ENCODE data around the gene IL13RA1.
"Not testable (repeated sequence)": the region's sequence is repeated elsewhere in the genome, so short reads cannot be mapped to it uniquely, and the experiment has no call there.

Gene IL13RA1

GRCh38 chrX:118726887-118727685 is at the start of gene IL13RA1:
Gene IL13RA1, plus strand, starts transcription at chrX:118727606. Its CDS starts 33 bp downstream, at chrX:118727639.
- peak within 1 kb of the TSS; percentile 62 for H3K4me3 ChIP-seq (ENCODE audit: low read depth, low read length)
- DNase-seq (ENCODE audit: low read depth): peak; percentile 48

- no peak for DNase-seq (ENCODE audit: low read depth)
Measured at GRCh38 chrX:118679290-118679689, 48.1 kb upstream of the IL13RA1 start.

DNA sequence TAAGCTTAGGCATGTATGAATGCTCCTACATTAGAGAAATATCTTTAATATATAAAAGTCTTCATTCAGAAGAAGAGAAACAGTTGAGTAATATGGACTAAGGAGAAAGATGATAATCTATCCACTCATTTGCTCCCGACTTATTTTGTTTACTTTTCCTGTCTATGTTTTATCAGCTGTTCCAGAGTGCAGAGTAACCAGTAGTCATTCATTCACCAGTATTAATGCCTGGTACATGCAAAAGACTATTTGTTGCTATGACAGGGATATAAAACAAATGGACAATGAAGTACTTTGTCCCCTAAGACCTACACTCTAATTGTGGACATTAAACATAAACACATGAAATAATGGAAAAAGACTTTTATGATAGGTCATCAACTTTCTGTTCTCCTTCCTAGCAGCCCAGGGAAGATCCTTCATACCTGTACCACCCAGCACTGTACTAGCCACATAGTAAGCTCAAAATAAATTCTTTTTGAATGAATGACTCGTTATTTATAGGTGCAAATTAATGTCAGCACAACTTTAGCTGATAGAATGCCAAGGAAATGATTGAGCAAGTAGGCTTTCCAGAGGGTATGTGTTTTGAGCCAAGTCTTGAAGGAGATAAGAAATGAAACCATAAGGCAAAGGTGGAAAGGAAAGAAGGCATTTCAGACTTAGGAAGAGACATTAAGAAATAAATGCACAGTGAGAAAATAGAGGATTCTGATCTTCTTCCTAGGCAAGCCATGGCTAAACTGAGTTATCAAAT is 45.0 kb upstream of the IL13RA1 start:
- DNase-seq (ENCODE audit: low read depth): no peak
- H3K4me3 ChIP-seq (ENCODE audit: low read depth, low read length): no peak overlapping the region

More at GRCh38 chrX:118679290-118679689, 48.1 kb upstream of the IL13RA1 start:
- H3K4me3 ChIP-seq (ENCODE audit: low read depth, low read length): no peak overlapping the region

DNA sequence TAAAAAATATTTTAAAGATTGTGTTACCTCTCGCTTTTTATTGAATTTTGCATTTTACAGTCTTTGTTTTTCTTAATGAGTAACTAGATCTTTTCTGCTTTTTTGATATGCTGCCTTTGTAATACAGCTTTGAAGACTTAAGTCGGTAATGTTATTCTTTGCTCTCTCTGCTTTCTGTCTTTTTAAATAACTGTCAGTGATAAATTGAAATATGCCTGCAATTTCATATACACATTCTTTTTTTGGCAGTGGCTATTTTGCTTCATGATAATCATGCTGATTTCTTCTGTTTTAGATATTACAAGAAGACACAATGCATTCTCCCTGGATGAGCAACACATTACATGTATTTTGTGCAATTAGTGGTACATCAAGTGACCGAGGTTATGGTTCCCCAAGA is 42.0 kb upstream of the IL13RA1 start:
- no peak for DNase-seq (ENCODE audit: low read depth)
- H3K4me3 ChIP-seq (ENCODE audit: low read depth, low read length): no peak overlapping the region

DNA sequence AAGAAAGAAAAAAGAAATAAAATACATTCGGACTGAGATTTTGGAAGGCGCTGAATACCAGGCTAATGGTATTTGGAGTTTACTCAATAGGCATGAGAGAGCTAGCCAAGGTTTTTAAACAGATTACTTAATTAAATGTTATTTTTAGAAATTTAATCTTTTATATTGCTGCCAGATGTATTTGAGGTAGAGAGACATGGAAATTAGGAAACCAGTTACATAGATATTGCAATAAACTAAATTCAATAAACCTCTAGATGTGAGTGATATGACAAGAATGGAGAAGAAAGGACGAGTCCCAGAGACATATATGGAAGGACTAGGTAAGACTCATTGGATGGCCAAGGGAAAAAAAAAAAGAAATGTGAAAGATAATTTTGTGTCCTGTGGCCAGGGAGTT is 38.5 kb upstream of the IL13RA1 start:
- DNase-seq (ENCODE audit: low read depth): no peak
- no peak overlapping the region for H3K4me3 ChIP-seq (ENCODE audit: low read depth, low read length)

DNA sequence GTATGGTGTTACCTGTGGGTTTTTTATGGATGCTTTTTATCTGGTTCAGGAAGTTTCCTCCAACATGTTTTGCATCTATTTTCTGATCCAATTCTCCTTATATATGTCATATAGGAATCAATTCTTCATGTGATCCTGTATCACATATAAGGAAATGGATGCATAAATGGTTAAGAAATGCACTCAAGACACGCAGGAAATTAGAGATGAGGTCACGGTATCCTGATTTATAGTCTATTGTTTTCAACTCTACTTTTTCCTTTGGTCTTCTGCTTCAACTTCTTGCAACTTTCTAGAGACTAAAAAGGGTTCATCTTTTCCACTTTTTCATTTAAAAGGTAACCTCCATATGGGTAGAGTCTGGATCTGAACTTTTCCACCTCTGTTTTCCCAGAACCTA is 33.6 kb upstream of the IL13RA1 start:
- no peak overlapping the region for H3K4me3 ChIP-seq (ENCODE audit: low read depth, low read length)

GRCh38 chrX:118694638-118695037 is 32.8 kb upstream of the IL13RA1 start:
- DNase-seq (ENCODE audit: low read depth): no peak
- no peak overlapping the region for H3K4me3 ChIP-seq (ENCODE audit: low read depth, low read length)

More for the DNA sequence above, 33.6 kb upstream of the IL13RA1 start:
- DNase-seq (ENCODE audit: low read depth): no peak

DNA sequence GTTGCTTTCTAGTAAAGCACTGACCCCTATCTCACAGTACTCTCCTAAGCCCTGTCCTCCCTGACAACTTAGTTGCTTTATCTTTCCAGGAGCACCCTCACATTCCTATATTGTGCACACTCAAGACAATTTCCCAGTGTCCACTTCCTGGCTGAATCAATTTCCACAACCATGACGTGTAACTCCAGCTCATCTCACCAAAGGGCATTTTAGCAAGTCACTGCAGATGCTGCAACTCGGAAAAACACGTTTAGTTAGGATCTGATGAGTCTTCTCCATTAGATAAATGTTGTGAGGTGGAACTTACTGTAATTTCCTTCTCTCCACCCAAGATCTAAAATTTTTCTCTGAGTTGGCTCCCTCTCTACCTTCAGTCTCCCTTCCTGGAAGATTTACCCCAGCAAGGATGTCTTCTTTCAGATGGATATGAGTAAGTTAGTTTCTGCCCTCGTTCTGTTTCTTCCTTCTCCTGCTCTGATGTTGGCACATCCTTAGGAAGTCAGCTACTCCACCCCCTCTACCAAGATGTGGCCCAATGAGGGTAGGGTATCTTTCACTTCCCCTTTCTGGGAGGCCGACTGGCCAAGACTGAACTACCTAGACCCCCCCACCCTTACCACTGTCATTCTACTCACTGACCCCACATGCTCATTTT is 28.8 kb upstream of the IL13RA1 start:
- H3K4me3 ChIP-seq (ENCODE audit: low read depth, low read length): no peak overlapping the region

DNA sequence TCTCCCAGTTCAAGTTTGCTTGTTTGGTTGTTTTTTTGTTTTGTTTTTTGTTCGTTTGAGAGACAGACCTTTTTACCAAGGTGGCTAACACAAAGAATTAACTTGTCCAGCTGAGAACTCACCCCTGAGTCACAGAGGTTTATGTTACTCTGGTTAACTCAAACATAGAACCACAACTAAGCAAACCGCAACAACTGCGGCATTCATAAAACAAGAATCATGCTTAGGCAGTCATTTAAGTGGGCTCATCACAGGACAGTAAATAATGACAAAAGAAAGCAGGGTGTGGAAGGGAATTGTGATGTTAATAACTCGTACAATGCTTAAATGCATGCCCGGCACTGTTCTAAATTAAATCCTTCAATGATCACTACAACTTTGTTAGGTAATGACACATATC is 24.7 kb upstream of the IL13RA1 start:
- no peak for DNase-seq (ENCODE audit: low read depth)
- no peak overlapping the region for H3K4me3 ChIP-seq (ENCODE audit: low read depth, low read length)

More for the DNA sequence above, 28.8 kb upstream of the IL13RA1 start:
- DNase-seq (ENCODE audit: low read depth): no peak

GRCh38 chrX:118706681-118707080 is 20.7 kb upstream of the IL13RA1 start:
- DNase-seq (ENCODE audit: low read depth): no peak
- no peak overlapping the region for H3K4me3 ChIP-seq (ENCODE audit: low read depth, low read length)

GRCh38 chrX:118714521-118714920 is 12.9 kb upstream of the IL13RA1 start:
- DNase-seq (ENCODE audit: low read depth): no peak
- H3K4me3 ChIP-seq (ENCODE audit: low read depth, low read length): no peak overlapping the region

GRCh38 chrX:118715917-118716316 is 11.5 kb upstream of the IL13RA1 start:
- H3K4me3 ChIP-seq (ENCODE audit: low read depth, low read length); DNase-seq (ENCODE audit: low read depth): not testable (repeated sequence)

GRCh38 chrX:118716833-118717232 is 10.6 kb upstream of the IL13RA1 start:
- H3K4me3 ChIP-seq (ENCODE audit: low read depth, low read length); DNase-seq (ENCODE audit: low read depth): not testable (repeated sequence)

DNA sequence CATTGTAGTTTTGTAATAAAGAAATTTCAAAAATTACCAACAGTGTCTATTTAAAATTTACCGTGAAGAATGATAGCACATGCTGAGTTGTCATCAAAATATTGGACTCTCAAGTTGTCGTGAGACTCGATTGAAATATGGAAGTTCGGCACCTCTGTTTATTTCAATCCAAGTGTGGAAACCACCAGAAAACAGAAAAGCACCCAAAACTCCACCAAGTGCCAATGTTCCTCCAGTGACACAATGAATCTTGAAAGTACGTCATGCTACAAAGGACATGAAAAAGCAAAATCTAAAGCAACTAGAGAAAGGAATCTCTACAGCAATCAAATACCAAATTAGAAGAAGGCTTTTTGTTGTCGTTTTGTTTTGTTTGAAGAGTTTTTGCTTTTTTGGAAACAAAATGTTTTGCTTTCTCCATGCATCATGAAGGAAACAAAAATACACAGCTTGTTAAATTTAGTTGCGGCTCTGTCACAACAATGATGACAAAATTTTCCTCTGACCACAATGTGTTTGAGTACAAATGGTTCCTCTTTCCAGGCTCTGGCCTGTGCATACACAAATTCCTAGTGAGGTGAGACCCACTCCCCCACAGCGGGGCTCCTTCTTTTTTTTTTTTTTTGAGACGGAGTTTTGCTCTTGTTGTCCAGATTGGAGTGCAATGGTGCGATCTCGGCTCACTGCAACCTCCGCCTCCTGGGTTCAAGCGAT is 9.6 kb upstream of the IL13RA1 start:
- no peak overlapping the region for H3K4me3 ChIP-seq (ENCODE audit: low read depth, low read length)
- no peak for DNase-seq (ENCODE audit: low read depth)

DNA sequence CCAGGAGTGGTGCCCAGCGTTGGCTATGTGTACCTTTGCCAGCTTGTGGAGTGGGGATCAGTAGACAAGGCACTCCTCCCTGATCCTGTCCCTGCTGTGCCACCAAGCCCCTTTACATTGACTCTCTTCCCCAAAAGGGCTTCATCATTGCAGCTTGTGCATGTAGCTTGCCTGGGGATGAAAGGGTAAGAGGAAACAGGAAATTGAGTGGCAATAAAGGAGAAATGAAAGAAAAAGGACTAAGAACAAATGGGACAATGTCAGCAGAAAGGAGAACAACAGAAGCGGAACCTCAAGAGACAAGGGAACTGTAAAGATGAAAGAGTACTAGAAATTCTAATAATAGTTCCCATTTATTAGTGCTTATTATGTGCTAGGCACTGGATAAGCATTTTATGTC is 8.7 kb upstream of the IL13RA1 start:
- H3K4me3 ChIP-seq (ENCODE audit: low read depth, low read length): no peak overlapping the region
- DNase-seq (ENCODE audit: low read depth): no peak

GRCh38 chrX:118720058-118720707 is 7.2 kb upstream of the IL13RA1 start:
- DNase-seq (ENCODE audit: low read depth): no peak
- H3K4me3 ChIP-seq (ENCODE audit: low read depth, low read length): no peak overlapping the region

DNA sequence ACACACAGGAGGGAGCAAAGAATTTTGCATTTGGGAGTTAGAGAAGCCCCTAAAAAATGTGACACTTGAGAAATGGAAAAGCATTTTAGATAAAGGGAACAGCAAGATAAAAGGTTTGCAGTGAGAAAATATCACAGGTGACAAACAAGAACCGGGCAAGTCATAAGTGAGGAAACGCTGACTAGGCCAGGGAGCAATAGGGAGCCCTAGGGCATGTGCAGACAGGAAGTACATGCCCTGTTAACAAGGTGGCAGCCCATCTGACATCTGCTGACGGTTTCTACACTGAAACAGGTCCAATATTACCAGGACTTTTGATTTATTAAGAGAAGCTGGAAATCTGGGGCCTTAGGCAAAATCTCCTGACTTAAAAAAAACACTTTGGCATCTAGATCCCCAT is 4.0 kb upstream of the IL13RA1 start:
- DNase-seq (ENCODE audit: low read depth): no peak
- no peak overlapping the region for H3K4me3 ChIP-seq (ENCODE audit: low read depth, low read length)

- no peak overlapping the region for H3K4me3 ChIP-seq (ENCODE audit: low read depth, low read length)
- no peak for DNase-seq (ENCODE audit: low read depth)
Measured at GRCh38 chrX:118724365-118724764, 3.0 kb upstream of the IL13RA1 start.

- DNase-seq (ENCODE audit: low read depth): no peak
- H3K4me3 ChIP-seq (ENCODE audit: low read depth, low read length): no peak overlapping the region
Measured at GRCh38 chrX:118724775-118725174, 2.6 kb upstream of the IL13RA1 start.

All from skeletal muscle cell (primary cell).